Esophagus muscularis mucosa (tissue), 3 donors: ENCODE measurements around the gene LTBP3.

ENCODE experiments used
- POLR2A ChIP-seq: fragments of 450-650 bp; IDR thresholded peaks from one replicate; pipeline ENCODE4 v1.6.1; 2017; ENCODE audit warnings: antibody characterized with exemption, moderate library complexity, mild to moderate bottlenecking, low read depth
- POLR2AphosphoS5 ChIP-seq, 2 donors: sonication (generic); formaldehyde crosslinking; IDR thresholded peaks; one replicate each; pipeline ENCODE4 v1.6.1; 2017; ENCODE audit warnings: antibody characterized with exemption in 2 of 2
- TF ChIP-seq, protein P1 (sequence below), 3 experiments: fragments of 200-600 bp in 2 of 3; fragments of 450-650 bp in 1 of 3; sonication (generic) in 2 of 3; IDR thresholded peaks; one replicate each; pipeline ENCODE4 v1.5.1; 2017 to 2019; ENCODE audit warnings: antibody characterized with exemption in 3 of 3, mild to moderate bottlenecking in 2 of 3, moderate library complexity in 1 of 3

DNA sequence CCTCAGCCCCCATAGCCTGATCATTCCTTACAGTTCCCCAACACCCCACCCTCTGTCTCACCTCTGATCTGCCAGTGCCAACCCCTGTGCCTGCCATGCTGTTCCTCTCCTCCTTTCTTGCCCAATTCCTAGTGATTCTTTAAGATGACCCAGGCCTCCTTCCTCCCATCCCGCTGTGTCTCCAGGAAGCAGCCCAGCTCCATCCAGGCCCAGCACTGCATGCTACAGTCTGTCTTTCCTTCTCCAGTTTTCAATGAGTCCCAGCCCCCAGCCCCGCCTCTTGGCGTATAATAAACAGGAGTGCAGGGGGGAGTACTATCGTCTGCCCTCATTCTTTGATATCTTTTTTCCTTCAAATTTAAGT, 12.3 kb downstream of the LTBP3 start:
- TF ChIP-seq POLR2AphosphoS5 (IDR thresholded peaks at IDR 0.05) (no peak), POLR2A (no peak)
- TF ChIP-seq, protein P1, sequence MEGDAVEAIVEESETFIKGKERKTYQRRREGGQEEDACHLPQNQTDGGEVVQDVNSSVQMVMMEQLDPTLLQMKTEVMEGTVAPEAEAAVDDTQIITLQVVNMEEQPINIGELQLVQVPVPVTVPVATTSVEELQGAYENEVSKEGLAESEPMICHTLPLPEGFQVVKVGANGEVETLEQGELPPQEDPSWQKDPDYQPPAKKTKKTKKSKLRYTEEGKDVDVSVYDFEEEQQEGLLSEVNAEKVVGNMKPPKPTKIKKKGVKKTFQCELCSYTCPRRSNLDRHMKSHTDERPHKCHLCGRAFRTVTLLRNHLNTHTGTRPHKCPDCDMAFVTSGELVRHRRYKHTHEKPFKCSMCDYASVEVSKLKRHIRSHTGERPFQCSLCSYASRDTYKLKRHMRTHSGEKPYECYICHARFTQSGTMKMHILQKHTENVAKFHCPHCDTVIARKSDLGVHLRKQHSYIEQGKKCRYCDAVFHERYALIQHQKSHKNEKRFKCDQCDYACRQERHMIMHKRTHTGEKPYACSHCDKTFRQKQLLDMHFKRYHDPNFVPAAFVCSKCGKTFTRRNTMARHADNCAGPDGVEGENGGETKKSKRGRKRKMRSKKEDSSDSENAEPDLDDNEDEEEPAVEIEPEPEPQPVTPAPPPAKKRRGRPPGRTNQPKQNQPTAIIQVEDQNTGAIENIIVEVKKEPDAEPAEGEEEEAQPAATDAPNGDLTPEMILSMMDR (IDR thresholded peaks at IDR 0.05): no peak
